ENCODE data around the gene C14orf119. TPM values are rescaled to one million over a fixed set of nuclear protein-coding genes. Genes with fewer than 3 reads are reported as not detected.

The C14orf119 gene
- total RNA-seq, 1 donor from 2014 or later = 37.5 TPM

- Histone ChIP-seq H3K4me2 (no peak overlapping the region), H2AFZ (replicated peaks) (no peak overlapping the region), H3K9ac (no peak overlapping the region), H3K27ac (no peak overlapping the region), H4K20me1 (ENCODE audit: low read depth) (peaks cover 14% of the 10 kb centered on the region), H3K27me3 (no peaks in the 10 kb centered on the region), H3K36me3 (no peaks in the 10 kb centered on the region), H3K9me3 (ENCODE audit: low read depth) (no peaks in the 10 kb centered on the region), H3F3A (ENCODE audit: low read depth) (peaks cover 18% of the 10 kb centered on the region), H3K4me1 (peaks cover 5% of the 10 kb centered on the region), H3K79me2 (ENCODE audit: low read depth) (peaks cover 40% of the 10 kb centered on the region), H3K4me3 (no peak overlapping the region)
- TF ChIP-seq EZH2 (IDR thresholded peaks at IDR 0.05) (no peak), EZH2phosphoT487 (IDR thresholded peaks at IDR 0.05) (no peak)
- H3K36me3 Mint-ChIP-seq = peaks cover 12% of the 10 kb centered on the region
- peak overlapping the region; percentile 63 for H3K4me3 Mint-ChIP-seq
- H3K9me3 Mint-ChIP-seq = peaks cover 2% of the 10 kb centered on the region
- DNase-seq (ENCODE audit: low spot score) = no peak
- no peak overlapping the region for H3K27ac Mint-ChIP-seq
- H3K27me3 Mint-ChIP-seq (ENCODE audit: insufficient read depth, low read depth) = peaks cover 4% of the 10 kb centered on the region
- H3K4me1 Mint-ChIP-seq = peaks cover 18% of the 10 kb centered on the region
Observed at GRCh38 chr14:23099212-23099861, 4.0 kb downstream of the C14orf119 start.

GRCh38 chr14:23101213-23101970 lies 6.1 kb downstream of the C14orf119 start:
- Mint-ChIP-seq H3K36me3 (peaks cover 12% of the 10 kb centered on the region), H3K27me3 (ENCODE audit: insufficient read depth, low read depth) (peaks cover 6% of the 10 kb centered on the region), H3K4me1 (peaks cover 28% of the 10 kb centered on the region), H3K9me3 (peaks cover 2% of the 10 kb centered on the region), H3K4me3 (no peak overlapping the region), H3K27ac (no peak overlapping the region)
- no peak overlapping the region for H2AFZ ChIP-seq (replicated peaks)
- H3F3A ChIP-seq (ENCODE audit: low read depth) = peaks cover 16% of the 10 kb centered on the region
- no peak for TF ChIP-seq EZH2 (IDR thresholded peaks at IDR 0.05)
- no peak for TF ChIP-seq EZH2phosphoT487 (IDR thresholded peaks at IDR 0.05)
- no peak for TF ChIP-seq CTCF (IDR thresholded peaks at IDR 0.05)
- peaks cover 29% of the 10 kb centered on the region for H3K79me2 ChIP-seq (ENCODE audit: low read depth)
- no peak overlapping the region for H3K9ac ChIP-seq
- no peak overlapping the region for H3K4me3 ChIP-seq
- peaks cover 8% of the 10 kb centered on the region for H3K4me1 ChIP-seq
- no peaks in the 10 kb centered on the region for H3K27me3 ChIP-seq
- H3K9me3 ChIP-seq (ENCODE audit: low read depth) = no peaks in the 10 kb centered on the region
- no peaks in the 10 kb centered on the region for H3K36me3 ChIP-seq
- no peak overlapping the region for H3K4me2 ChIP-seq
- DNase-seq (ENCODE audit: low spot score) = no peak
- no peak overlapping the region for H3K27ac ChIP-seq
- peaks cover 8% of the 10 kb centered on the region for H4K20me1 ChIP-seq (ENCODE audit: low read depth)

GRCh38 chr14:23101986-23102625 lies 6.8 kb downstream of the C14orf119 start:
- Mint-ChIP-seq H3K36me3 (peaks cover 11% of the 10 kb centered on the region), H3K4me3 (no peak overlapping the region), H3K4me1 (peaks cover 25% of the 10 kb centered on the region), H3K9me3 (peaks cover 2% of the 10 kb centered on the region), H3K27me3 (ENCODE audit: insufficient read depth, low read depth) (peaks cover 6% of the 10 kb centered on the region), H3K27ac (peak overlapping the region; percentile 37)
- Histone ChIP-seq H3K79me2 (ENCODE audit: low read depth) (peaks cover 22% of the 10 kb centered on the region), H2AFZ (replicated peaks) (no peak overlapping the region), H3K4me2 (no peak overlapping the region), H3K27ac (no peak overlapping the region), H3K36me3 (no peaks in the 10 kb centered on the region), H3K4me3 (no peak overlapping the region), H3K9ac (no peak overlapping the region), H4K20me1 (ENCODE audit: low read depth) (peaks cover 3% of the 10 kb centered on the region), H3K4me1 (peaks cover 8% of the 10 kb centered on the region), H3K9me3 (ENCODE audit: low read depth) (no peaks in the 10 kb centered on the region), H3K27me3 (no peaks in the 10 kb centered on the region), H3F3A (ENCODE audit: low read depth) (peaks cover 20% of the 10 kb centered on the region)
- TF ChIP-seq EZH2 (IDR thresholded peaks at IDR 0.05) = no peak
- DNase-seq (ENCODE audit: low spot score) = no peak

GRCh38 chr14:23102801-23103200 lies 7.5 kb downstream of the C14orf119 start:
- peaks cover 20% of the 10 kb centered on the region for H3K4me1 Mint-ChIP-seq

More at GRCh38 chr14:23102801-23103200, 7.5 kb downstream of the C14orf119 start:
- peak overlapping the region; percentile 37 for H3K27ac Mint-ChIP-seq
- peaks cover 6% of the 10 kb centered on the region for H3K36me3 Mint-ChIP-seq
- no peaks in the 10 kb centered on the region for H4K20me1 ChIP-seq (ENCODE audit: low read depth)
- no peak overlapping the region for H3K4me2 ChIP-seq
- H3K79me2 ChIP-seq (ENCODE audit: low read depth) = peaks cover 15% of the 10 kb centered on the region
- no peaks in the 10 kb centered on the region for H3K27me3 ChIP-seq
- H3K4me3 Mint-ChIP-seq = no peak overlapping the region
- peaks cover 15% of the 10 kb centered on the region for H3F3A ChIP-seq (ENCODE audit: low read depth)
- H3K9me3 ChIP-seq (ENCODE audit: low read depth) = no peaks in the 10 kb centered on the region
- no peak overlapping the region for H3K9ac ChIP-seq
- no peak overlapping the region for H3K27ac ChIP-seq
- H3K4me3 ChIP-seq = no peak overlapping the region
- TF ChIP-seq CTCF (IDR thresholded peaks at IDR 0.05) = no peak
- no peak for TF ChIP-seq EZH2phosphoT487 (IDR thresholded peaks at IDR 0.05)
- no peak for TF ChIP-seq EZH2 (IDR thresholded peaks at IDR 0.05)
- H3K36me3 ChIP-seq = no peaks in the 10 kb centered on the region
- peaks cover 6% of the 10 kb centered on the region for H3K27me3 Mint-ChIP-seq (ENCODE audit: insufficient read depth, low read depth)
- H3K9me3 Mint-ChIP-seq = peaks cover 2% of the 10 kb centered on the region
- peaks cover 8% of the 10 kb centered on the region for H3K4me1 ChIP-seq
- H2AFZ ChIP-seq (replicated peaks) = no peak overlapping the region
- no peak for DNase-seq (ENCODE audit: low spot score)

All from neural progenitor cell (in vitro differentiated cells).